ENCODE measurements around the gene NMNAT3.

Gene NMNAT3

DNA sequence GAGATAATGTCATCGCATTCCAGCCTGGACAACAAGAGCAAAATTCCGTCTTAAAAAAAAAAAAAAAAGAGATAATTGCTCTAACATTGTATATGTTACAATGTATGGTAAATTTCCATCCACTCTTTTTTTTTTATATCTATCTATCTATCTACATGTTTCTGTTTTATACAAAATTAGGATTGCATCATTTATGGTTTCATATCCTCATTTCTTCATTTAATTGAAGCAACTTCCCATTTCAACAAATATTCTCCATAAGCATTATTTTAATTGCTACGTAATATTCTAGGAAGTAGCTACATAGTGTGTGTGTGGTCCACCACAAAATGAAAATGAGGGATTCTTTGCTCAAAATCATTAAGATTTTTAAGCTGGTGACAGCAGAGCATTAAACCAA lies 156.6 kb downstream of the NMNAT3 start:
- DNase-seq (ENCODE audit: low read depth in 2 of 2): no peak

DNA sequence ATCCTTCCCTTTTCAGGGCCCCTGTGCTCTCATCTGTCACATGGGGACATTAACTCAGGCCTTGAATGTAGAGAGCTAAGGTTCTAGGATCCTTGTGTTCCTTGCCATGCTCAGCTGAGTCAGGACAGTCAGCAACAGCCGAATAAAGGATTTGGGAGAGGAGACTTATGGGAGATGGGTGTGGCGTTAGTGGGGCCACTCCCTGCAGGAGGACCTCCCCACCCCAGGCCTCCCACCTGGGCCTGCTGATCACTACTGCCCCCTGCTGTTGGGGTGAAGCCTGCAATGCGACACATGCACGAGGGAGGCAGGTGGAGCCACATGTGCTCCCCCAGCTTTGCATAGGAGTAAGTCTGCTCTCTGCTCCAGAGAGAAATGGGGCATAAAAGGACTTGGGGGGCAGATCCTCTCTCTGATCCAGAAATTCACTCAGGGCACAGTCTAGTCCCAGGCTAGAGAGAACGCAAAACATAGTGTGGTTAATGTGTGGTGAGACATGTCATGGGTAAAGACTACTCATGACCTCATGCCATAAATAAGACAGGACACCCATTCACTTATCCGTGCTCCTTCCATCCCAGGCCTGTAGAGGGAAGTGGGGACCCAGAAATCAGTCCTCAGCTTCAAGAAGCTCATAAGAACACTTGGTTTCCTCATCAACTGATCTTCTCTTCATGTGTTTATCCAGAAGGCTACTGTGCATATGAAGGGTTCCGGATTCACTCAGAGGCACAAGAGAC lies 157.6 kb downstream of the NMNAT3 start:
- DNase-seq (ENCODE audit: low read depth in 2 of 2): no peak

GRCh38 chr3:139518926-139519842 lies 158.6 kb downstream of the NMNAT3 start:
- no peak for DNase-seq (ENCODE audit: low read depth in 2 of 2)

- DNase-seq (ENCODE audit: low read depth in 2 of 2): no peak
Measured at GRCh38 chr3:139518306-139518705, 159.5 kb downstream of the NMNAT3 start.

DNA sequence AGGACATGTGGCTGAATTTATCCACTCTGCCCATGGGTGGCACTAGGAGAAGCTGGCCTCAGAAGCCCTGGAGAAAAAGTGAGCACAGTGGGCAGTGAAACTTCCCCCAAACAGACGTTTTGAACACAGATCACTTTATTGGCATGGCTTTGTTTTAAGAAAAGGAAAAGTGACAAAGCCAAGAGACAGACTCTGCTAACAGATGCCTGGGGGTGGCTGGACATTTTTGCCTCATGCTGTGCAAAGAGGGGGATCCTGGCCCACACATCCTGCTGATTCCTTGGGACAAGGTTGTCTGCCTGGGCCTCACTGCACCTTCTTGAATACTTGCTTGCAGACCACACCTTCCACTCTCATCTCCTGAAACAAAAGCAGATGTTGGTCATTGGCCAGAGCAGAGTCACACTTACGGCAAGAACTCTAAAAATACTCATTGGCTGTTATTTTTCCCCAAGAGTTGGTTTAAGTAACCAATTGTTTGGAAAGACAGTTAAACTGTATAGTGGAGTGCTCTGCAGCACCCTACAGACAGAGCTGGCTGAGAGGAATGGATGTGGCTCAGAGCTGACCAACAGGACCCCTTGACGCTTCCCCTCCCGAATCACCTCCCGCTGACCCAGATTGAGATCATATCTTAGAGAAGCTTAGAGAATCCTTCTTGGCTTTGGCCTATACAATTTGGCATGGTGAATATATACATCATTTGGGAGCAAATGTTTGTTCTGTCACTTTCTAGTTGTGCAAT lies 160.3 kb downstream of the NMNAT3 start:
- DNase-seq (ENCODE audit: low read depth in 2 of 2): no peak

GRCh38 chr3:139514741-139515140 lies 163.0 kb downstream of the NMNAT3 start:
- no peak for DNase-seq (ENCODE audit: low read depth in 2 of 2)
